GM21786 (cell line): Measurements from ENCODE around the gene LONRF3.
A peak's percentile ranks its signal among the peaks of the same experiment; 100 is the strongest.
"Not testable (repeated sequence)": the region's sequence is repeated elsewhere in the genome, so short reads cannot be mapped to it uniquely, and the experiment has no call there.

Experiments used
- ATAC-seq: cut with Tn5 transposase; IDR thresholded peaks from one replicate; pipeline ENCODE4 v1.9.1; 2021; ENCODE audit not compliant: unreplicated experiment

The LONRF3 gene

DNA sequence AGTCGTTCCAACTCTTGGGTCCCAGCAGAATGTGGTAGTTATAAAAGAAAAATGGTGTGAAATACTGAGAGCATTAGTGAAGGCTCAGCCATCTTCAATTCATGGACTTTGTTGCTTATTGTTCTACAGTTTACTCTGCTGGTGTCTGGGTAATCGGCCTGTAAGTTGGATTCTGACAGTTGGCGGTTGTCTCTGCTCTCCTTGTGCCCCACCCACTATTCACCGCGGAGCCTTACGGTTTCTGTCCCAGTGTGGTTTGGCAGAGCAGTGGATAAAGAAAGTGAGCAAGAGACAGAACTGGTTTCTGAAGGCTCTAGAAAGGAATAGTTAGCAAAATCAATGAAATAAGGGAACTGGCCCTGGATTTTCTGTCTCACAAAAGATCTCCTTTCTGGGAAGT is 9.1 kb downstream of the LONRF3 start:
- no peak for ATAC-seq

DNA sequence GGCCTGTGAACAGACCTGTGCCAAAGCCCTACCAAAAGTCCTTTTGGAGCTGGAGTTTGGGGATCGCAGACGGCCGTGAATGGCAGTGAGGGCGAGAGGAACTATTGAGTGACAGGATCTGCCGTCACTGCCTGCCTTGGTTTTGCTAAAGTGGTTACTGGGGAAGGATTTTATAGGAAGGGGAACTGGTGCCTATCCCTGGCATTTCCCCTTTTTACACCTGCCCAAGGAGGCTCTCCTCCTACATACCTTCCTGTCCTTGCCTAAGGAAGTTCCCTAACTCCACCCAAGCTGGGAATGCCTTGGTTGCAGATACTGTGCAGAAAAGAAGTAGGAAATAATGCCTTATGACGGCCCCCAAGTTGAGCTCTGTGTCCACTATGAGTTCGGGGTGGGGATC is 14.5 kb downstream of the LONRF3 start:
- no peak for ATAC-seq

DNA sequence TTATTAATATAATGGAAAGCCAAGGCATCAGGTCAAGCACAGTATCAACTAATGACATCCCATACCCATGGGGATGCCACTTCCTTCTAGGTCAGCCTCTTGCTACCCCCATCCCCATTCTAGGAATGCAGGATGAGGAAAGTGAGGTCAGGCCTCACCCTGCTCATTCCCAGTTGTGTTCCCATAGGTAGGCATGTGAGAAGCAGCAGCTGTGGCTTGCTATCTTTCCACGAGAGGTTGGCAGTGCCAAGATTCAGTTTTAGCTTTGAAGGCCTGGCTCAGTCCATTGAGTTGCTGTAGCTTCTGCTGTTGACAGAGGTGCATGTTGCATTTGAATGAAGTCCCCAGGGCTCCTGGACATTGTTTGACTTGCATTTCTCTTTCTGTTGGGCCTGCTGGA is 15.5 kb downstream of the LONRF3 start:
- no peak for ATAC-seq

DNA sequence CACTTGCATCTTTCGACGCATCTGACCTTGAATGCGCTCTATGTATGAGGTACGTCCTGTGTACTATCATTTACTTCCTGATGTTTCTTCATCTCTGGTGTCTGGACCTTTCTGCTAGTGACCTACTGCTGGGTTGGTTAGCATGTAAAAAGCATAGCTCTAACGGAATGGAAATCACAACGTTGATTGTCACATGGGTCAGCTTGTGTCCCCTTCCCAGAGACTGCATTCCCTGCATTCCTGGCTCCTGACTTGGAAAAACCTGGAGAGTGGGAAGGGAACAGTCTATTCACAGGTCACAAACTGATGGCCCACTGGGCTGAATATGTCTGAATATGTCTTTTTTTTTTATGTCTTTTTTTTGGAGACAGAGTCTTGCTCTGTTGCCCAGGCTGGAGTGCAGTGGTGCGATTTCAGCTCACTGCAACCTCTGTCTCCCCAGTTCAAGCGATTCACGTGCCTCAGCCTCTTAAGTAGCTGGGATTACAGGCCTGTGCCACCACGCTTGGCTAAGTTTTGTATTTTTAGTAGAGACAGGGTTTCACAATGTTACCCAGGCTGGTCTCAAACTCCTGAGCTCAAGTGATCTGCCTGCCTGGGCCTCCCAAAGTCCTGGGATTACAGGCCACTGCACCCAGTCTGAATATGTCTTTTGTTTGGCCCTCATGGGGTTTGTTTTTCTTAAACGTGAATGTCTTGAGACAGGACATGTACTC is 16.3 kb downstream of the LONRF3 start:
- ATAC-seq: no peak

DNA sequence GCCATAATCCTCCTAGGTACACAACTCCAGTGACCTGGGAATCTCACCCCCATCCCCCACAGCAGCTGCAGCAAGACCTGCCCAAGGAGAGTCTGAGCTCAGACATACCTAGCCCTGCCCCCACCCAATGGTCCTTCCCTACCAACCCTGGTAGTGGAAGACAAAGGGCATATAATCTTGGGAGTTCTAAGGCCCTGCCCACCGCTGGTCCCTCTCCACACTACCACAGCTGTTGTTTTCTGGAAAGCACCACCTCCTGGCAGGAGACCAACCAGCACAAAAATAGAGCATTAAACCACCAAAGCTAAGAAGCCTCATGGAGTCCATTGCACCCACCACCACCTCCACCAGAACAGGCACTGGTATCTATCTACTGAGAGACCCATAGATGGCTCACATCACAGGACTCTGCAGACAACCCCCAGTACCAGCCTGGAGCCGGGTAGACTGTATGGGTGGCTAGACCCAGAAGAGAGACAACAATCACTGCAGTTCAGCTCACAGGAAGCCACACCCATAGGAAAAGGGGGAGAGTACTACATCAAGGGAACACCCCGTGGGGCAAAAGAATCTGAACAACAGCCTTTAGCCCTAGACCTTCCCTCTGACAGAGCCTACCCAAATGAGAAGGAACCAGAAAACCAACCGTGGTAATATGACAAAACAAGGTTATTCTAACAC is 18.2 kb downstream of the LONRF3 start:
- not testable (repeated sequence) for ATAC-seq

DNA sequence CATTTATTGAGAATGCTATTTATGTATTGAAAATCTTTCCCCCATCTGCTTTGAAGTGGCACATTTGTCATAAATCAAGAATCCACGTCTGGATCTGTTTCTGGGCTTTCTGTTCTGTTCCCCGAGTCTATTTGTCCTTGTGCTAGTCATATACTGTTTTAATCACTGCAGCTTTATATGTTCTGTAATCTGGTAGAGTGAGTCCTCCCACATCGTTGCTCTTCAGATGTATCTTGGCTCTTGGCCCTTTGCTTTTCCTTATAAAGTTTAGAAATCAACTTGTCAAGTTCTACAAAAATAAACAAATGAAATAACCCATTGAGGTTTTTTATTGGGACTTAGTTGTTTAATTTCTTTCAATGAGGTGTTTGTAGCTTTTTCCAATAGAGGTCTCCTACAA is 29.0 kb downstream of the LONRF3 start:
- ATAC-seq: no peak

DNA sequence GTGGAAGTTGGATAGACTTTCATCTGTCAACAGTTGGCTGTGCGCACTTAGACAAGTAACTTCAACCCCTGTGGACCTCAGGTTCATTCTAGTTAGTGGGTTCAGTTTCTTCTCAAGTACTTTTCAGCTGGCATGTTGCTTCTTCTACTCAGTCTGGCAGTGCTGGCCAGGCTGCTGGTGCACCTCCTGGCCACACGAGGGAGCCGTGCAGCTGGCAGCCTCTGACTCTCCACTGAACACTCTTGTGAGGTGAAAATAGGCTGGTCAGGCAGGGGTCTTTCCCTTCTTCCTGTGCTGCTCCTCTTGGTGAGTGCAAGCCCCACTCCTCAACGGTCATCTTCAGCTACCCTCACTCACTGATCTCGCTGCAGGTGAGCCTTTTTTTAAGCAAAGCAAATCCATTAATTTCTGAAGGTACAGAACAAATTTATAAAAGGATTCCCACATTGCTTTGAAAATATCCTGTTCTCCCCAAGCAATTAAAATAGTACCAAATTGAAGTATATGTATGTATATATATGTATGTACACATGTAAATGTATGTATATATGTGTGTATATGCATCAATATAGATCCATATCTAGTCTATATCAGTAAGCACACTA is 30.6 kb downstream of the LONRF3 start:
- peak; percentile 92 for ATAC-seq

DNA sequence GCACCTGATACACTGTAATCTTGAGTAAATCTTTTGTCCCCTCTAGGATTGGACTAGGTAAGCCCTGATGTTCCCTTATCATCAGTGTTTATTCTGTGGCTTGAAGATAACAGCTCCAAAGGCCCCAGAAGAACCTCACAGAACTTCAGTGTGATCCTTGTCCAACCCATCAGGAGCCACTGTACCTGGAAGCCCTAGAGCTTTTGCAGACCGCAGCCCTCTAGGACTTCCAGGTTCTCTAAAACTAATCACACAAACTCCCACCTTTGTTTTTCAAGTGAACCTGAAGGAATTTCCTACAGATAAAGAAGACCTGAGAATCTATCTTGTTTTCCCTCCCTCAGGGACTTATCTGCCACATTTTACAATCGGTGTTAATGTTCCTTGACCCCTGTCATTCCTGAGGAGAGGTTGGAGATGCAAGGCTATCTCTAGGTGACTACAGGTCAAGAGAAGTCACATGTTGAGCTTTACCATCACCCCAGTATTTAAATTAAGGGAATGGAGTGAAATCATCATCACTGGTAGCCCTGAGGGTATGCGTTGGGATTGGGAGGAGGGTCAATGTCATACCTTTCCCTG is 32.9 kb downstream of the LONRF3 start:
- ATAC-seq: no peak

DNA sequence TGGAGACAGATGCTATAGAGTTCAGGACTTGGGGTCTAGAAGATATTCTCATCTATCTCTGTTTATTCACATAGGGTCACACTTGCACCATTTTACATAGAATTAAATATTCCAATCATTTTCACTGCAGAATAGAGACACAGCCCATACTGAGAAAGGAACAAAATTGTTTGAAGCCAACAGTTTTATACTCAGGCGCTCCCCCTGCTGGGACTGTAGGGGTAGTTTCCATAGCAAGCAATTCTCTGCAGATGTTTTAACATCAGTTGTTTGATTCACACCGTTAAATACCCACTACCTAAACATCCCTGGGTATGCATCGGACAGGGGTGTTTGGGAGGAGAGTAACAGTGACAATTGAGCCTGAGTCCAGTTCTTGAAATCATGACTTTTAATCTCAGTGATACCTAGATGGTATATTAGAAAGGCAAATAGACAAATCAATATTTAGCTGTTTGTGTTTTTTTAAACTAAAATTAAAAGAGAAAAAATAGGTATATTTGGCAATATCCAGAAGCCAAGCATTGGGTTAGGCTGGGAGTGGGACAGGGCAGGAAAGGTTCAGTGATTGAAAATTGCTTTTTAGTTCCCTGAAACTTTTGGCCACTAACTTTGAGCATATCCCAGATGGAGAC is 33.8 kb downstream of the LONRF3 start:
- ATAC-seq: no peak

DNA sequence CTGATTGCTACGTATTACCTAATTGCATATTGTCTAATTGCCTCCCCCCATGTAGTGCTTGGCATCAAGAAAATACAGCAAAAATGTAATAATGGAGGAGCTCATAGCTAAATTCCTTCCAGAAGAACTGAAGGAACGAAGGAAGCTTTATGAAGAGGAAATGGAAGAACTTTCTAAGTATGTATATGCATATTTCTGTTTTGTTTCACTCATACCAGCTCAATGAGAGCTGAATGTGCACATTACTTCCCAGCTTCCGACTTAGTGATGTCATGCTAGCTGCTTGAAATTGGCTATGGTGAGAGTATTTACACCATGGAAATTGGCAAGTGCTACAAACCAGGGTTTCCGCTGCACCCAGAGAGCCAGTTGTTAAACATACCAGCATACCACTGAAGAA is 34.7 kb downstream of the LONRF3 start:
- no peak for ATAC-seq

DNA sequence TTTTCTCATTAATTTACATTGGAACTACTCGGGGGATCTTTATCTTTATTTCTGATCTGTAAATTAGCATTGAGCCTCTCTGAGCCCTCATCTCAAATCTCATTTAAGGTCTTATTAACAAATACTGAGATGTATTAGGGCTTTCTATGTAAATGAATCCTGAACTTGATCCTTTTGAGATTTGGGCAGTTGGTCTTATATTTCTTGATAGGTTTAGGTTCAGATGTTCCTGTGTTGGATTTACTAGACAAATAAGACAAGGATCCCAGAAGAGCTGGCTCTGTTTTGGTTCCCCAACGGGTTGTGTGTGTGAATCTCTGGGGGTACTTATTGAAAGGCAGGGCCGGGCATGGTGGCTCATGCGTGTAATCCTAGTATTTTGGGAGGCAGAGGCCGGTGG is 36.1 kb downstream of the LONRF3 start:
- no peak for ATAC-seq

DNA sequence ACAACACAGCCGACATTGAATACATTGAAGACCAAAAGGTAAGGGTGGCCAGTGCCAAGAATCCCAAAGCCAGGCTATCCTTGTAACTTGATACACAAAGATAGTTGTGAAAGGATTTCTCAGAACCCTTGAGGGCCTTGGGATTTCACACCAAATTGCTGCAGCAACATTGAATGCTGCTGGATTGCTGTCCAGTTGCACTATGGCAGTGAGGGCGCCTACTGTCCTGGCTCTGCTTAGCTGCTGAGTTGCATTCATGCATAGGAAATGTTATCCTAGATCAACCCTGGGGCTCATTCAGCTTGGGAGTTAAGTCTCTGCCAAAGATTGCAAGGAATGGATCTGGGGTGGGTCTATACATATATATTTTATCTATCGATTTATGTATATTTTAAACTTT is 38.7 kb downstream of the LONRF3 start:
- ATAC-seq: no peak

DNA sequence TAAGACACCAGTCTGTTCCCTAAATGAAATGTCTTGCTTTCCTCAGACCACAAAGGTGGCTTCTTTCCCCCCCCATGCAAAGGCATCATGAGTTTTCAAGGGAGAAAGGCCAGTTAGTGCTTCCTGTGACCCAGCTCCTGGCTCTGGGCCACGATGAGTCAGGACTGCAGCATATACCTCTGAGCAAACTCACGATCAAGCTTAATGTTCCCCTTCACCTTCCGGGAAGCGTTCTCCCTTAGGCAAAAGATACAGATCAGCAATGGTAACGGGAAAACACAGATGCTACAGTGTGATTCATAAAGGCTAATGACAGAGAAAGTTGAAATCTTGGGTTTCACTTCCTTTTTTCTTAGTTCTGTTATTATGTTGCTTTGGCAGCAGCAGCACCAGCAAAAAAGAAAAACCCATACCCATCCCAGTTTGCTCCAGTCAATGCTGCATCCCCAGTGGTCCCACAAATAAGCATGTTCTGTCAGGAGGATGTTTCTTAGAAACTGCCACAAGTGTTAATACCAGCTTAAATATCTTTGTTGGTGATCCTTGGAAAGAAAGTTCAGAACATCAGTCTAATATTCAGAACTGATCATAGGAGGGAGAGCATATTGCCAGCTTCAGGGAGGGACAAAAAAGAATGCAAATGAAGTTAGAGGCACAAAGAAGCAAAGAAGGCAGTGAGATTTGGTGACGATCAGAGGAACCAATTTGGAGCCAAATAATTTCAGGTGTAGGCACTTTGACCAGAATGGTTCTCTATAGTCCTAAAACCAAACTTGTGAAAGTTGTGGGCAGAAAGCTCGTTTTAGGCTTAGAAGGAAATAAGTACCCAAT is 41.2 kb downstream of the LONRF3 start:
- peak; percentile 96 for ATAC-seq

DNA sequence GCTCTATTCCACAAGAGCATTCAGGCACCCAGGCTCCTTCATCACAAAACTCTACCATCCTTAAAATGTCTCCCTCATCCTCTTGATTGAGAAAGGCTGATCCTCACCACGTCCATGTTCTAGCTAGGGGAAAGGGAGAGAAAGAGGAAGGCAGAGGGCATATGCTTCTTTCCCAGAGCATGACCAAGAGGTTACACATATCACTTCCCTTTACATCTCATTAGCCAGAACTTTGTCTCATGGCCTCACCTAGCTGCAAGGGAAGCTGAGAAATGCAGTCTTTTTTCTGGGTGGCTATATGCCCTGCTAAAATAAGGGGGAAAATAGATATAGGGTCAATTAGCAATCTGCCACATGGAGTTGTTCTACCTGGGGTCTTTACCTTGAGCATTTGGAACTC is 42.7 kb downstream of the LONRF3 start:
- ATAC-seq: no peak

DNA sequence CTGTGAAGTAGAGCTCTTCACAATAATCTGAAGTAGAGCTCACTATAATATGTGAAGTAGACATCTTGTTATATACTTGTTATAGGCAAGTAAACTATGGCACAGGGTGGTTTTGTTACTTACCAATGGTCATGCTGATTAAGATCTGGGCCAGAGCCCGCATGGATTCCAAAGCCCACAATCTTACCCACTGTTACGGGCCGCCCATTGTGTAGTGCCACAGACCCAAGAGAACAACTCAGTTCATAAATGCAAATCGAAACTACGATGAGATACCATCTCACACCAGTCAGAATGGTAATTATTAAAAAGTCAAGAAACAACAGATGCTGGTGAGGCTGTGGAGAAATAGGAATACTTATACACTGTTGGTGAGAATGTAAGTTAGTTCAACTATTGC is 51.5 kb downstream of the LONRF3 start:
- no peak for ATAC-seq

DNA sequence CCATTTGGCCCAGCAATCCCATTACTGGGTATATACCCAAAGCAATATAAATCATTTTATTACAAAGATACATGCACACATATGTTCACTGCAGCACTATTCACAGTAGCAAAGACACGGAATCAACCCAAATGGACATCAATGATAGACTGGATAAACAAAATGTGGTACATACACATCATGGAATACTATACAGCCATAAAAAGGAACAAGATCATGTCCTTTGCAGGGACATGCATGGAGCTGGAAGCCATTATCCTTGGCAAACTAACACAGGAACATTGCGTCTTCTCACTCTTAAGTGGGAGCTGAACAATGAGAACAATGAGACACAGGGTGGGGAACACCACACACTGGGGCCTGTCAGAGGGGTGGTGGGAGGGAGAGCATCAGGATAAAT is 51.9 kb downstream of the LONRF3 start:
- not testable (repeated sequence) for ATAC-seq

DNA sequence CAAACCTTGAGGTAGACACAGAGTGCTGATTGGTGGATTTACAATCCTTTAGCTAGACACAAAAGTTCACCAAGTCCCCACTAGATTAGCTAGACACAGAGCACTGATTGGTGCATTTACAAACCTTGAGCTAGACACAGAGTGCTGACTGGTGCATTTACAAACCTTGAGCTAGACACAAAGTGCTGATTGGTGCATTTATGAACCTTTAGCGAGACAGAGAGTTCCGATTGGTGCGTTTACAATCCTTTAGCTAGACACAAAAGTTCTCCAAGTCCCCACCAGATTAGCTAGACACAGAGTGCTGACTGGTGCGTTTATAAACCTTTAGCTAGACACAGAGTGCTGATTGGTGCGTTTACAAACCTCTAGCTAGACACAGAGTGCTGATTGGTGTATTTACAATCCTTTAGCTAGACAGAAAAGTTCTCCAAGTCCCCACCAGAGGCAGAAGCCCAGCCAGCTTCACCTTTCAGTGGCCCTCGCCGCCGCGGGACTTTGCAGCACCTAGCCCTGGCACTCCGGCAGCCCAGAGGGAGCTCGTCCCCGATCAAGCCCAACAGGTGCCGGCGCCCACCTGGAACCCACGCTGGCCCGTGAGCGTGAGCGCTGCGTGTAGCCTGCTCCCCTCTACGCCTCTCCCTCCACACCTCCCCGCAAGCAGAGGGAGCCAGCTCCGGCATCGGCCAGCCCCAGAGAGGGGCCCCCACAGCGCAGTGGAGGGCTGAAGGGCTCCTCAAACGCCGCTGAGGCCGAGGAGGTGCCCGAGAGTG is 53.7 kb downstream of the LONRF3 start:
- not testable (repeated sequence) for ATAC-seq

DNA sequence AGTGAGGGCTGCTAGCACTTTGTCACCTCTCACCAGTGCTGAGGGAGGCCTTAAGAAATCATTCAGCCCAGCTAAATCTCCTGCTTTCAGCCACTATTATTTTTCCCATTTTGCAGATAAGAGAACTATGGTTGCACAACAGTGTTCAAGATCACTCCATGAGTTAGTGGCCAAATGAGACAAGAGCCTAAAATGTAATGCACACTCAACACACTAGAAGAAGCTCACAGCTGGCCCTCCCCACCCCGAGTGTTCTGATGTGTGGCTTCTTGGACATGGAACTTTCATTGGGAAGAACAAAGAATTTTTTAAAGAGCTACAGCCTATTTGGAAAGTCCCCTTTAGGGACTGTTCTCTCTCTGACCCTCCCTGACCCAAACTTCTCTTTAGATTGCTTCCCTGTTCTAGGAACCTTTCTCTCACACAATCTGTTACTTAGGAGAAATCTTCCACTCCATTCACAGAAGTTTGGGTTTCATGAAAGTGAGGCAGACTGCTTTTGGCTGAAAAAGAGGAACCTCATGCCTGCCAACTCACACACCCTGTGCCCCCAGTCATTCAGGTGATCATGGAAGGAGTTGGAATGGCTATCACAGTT is 54.4 kb downstream of the LONRF3 start:
- no peak for ATAC-seq

DNA sequence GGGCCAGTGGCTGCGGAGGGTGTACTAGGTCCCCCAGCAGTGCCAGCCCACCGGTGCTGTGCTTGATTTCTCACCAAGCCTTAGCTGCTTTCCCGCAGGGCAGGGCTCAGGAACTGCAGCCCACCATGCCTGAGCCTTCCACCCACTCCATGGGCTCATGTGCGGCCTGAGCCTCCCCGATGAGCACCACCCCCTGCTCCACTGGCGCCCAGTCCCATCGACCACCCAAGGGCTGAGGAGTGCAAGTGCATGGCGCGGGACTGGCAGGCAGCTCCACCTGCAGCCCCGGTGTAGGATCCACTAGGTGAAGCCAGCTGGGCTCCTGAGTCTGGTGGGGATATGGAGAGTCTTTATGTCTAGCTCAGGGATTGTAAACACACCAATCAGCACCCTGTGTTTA is 55.2 kb downstream of the LONRF3 start:
- not testable (repeated sequence) for ATAC-seq

DNA sequence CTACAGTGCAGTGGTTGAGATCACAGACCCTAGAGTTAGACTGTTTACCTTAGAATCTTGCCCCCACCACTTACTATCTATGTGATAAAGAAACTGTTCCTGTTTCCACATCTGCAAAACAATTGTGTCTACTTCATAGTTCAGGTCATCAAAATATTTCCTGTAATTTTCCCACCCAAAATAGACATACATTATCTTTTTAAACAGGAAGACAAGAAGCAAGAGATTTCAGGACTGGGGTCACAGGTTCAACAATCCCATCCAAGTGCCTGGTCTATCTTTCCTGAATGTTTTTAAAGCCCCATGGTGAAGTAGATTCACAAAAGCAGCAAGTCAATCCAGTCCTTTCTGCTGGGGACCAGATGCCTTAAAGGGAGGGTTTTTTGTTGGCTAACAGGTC is 56.6 kb downstream of the LONRF3 start:
- ATAC-seq: no peak
